ENCODE measurements around the gene CNNM1.

- no peak for TF ChIP-seq CTCF (conservative IDR thresholded peaks at IDR 0.05 in 1 of 2, IDR thresholded peaks at IDR 0.05 in 1 of 2; ENCODE audit: extremely low read depth in 1 of 2, insufficient read depth in 1 of 2, low read depth in 1 of 2, low read length in 2 of 2)
- TF ChIP-seq EZH2 (IDR thresholded peaks at IDR 0.05; ENCODE audit: borderline replicate concordance, low read length) = no peak
These were observed 100.9 kb downstream of the CNNM1 start for GRCh38 chr10:99430116-99430450.
